Esophagus mucosa (tissue), 1 donor: ENCODE results near the gene JMJD8. TPM values are rescaled to one million over a fixed set of nuclear protein-coding genes. Genes with fewer than 3 reads are reported as not detected.

Source experiments
- ATAC-seq: fragments of 200-7000 bp; cut with Tn5 transposase; one replicate; pipeline ENCODE4 v1.9.1; 2020
- total RNA-seq: library from RNA; stranded (reverse); gene quantifications from one replicate; pipeline ENCODE4 v1.2.4, GENCODE V29; 2023
- donor health status: DM: yes; HTN: yes; CAD: no.

The JMJD8 gene
- total RNA-seq, 1 donor from 2014 or later, result 31.7 TPM

GRCh38 chr16:692356-693108, 8.4 kb upstream of the JMJD8 start:
- no peak for ATAC-seq

GRCh38 chr16:691242-691641, 7.1 kb upstream of the JMJD8 start:
- peak; percentile 1 for ATAC-seq

GRCh38 chr16:689175-689897, 5.2 kb upstream of the JMJD8 start:
- ATAC-seq, result no peak

GRCh38 chr16:687499-687898, 3.4 kb upstream of the JMJD8 start:
- ATAC-seq, result no peak

- no peak for ATAC-seq
Measured at GRCh38 chr16:686459-687260, 2.5 kb upstream of the JMJD8 start.

GRCh38 chr16:685967-686366, 1.8 kb upstream of the JMJD8 start:
- no peak for ATAC-seq

GRCh38 chr16:684961-685696, 995 bp upstream of the JMJD8 start:
- ATAC-seq, result no peak

- peak; percentile 0 for ATAC-seq
Measured at GRCh38 chr16:683396-684070, 601 bp downstream of the JMJD8 start.

- no peak for ATAC-seq
Measured at GRCh38 chr16:682493-683395, 1.4 kb downstream of the JMJD8 start.

GRCh38 chr16:681746-682427, 2.2 kb downstream of the JMJD8 start:
- ATAC-seq, result no peak

- ATAC-seq, result no peak
Measured at GRCh38 chr16:680967-681745, 3.0 kb downstream of the JMJD8 start.

GRCh38 chr16:680625-680945, 3.5 kb downstream of the JMJD8 start:
- no peak for ATAC-seq

- ATAC-seq, result peak; percentile 60
Measured at GRCh38 chr16:679814-680624, 4.1 kb downstream of the JMJD8 start, which contains the start of gene STUB1. STUB1 (plus strand) TSS chr16:680410; CDS start chr16:680526, 116 bp downstream.

- ATAC-seq, result no peak
Measured at GRCh38 chr16:678858-679813, 5.0 kb downstream of the JMJD8 start.

GRCh38 chr16:678209-678857, 5.8 kb downstream of the JMJD8 start:
- ATAC-seq, result no peak

- peak; percentile 0 for ATAC-seq
Measured at GRCh38 chr16:677316-678190, 6.6 kb downstream of the JMJD8 start.
